Effector CD8-positive, alpha-beta T cell (primary cell): ENCODE results near the gene GLP2R.
"Not testable (repeated sequence)": the region's sequence is repeated elsewhere in the genome, so short reads cannot be mapped to it uniquely, and the experiment has no call there.

Source experiments
- DNase-seq: peaks from one replicate; lab custom pipeline; 2025; lab: John Stamatoyannopoulos, UW
- total RNA-seq, 4 experiments: gene quantifications; one replicate each; lab custom pipeline; 2026; lab: John Stamatoyannopoulos, UW

Gene GLP2R
- 0 reads per million in 4 experiments for total RNA-seq

- no peak for DNase-seq
These were observed at the start of gene GLP2R for GRCh38 chr17:9825641-9826150. Gene GLP2R (plus strand): TSS chr17:9825924. CDS start chr17:9826064, 140 bp downstream.

GRCh38 chr17:9776911-9777310 is 48.8 kb upstream of the GLP2R start:
- no peak for DNase-seq

- no peak for DNase-seq
These were observed 45.2 kb upstream of the GLP2R start for GRCh38 chr17:9780552-9780951.

GRCh38 chr17:9783050-9783449 is 42.7 kb upstream of the GLP2R start:
- DNase-seq: no peak

GRCh38 chr17:9783465-9783864 is 42.3 kb upstream of the GLP2R start:
- DNase-seq: not testable (repeated sequence)

GRCh38 chr17:9784544-9784943 is 41.2 kb upstream of the GLP2R start:
- DNase-seq: no peak

GRCh38 chr17:9788601-9789000 is 37.1 kb upstream of the GLP2R start:
- no peak for DNase-seq

- no peak for DNase-seq
These were observed 35.4 kb upstream of the GLP2R start for GRCh38 chr17:9790316-9790715.

- DNase-seq: no peak
These were observed 34.5 kb upstream of the GLP2R start, which contains the start of gene DHRS7C for GRCh38 chr17:9790889-9791876. Gene DHRS7C (minus strand): TSS chr17:9791592. CDS start chr17:9791284, 308 bp downstream.

- no peak for DNase-seq
These were observed 33.4 kb upstream of the GLP2R start for GRCh38 chr17:9792181-9792840.

GRCh38 chr17:9798008-9798407 is 27.7 kb upstream of the GLP2R start:
- DNase-seq: no peak

GRCh38 chr17:9798724-9799123 is 27.0 kb upstream of the GLP2R start:
- no peak for DNase-seq

GRCh38 chr17:9801505-9801904 is 24.2 kb upstream of the GLP2R start:
- no peak for DNase-seq

GRCh38 chr17:9802294-9802693 is 23.4 kb upstream of the GLP2R start:
- no peak for DNase-seq

GRCh38 chr17:9802697-9803096 is 23.0 kb upstream of the GLP2R start:
- DNase-seq: no peak

GRCh38 chr17:9805769-9806168 is 20.0 kb upstream of the GLP2R start:
- no peak for DNase-seq

GRCh38 chr17:9806699-9807098 is 19.0 kb upstream of the GLP2R start:
- DNase-seq: no peak

- no peak for DNase-seq
These were observed 16.3 kb upstream of the GLP2R start for GRCh38 chr17:9809409-9809808.

- DNase-seq: no peak
These were observed 15.4 kb upstream of the GLP2R start for GRCh38 chr17:9810100-9810949.

- no peak for DNase-seq
These were observed 14.6 kb upstream of the GLP2R start for GRCh38 chr17:9811086-9811485.

GRCh38 chr17:9811537-9811936 is 14.2 kb upstream of the GLP2R start:
- DNase-seq: no peak

GRCh38 chr17:9813166-9813565 is 12.6 kb upstream of the GLP2R start:
- no peak for DNase-seq
